Loucy (cell line): ENCODE results near the gene ZNF792.

Source experiments
- H2AFZ ChIP-seq: fragments of 200-600 bp; sonication (generic); 2 replicates; pipeline ENCODE4 v1.6.0; 2016; ENCODE audit warnings: antibody characterized with exemption, mild to moderate bottlenecking, low read length, moderate library complexity
- H3F3A ChIP-seq: fragments of 200-600 bp; 2 replicates; pipeline ENCODE4 v1.6.0; 2016; ENCODE audit warnings: antibody characterized with exemption, low read depth, mild to moderate bottlenecking
- H3K27me3 ChIP-seq: fragments of 200-600 bp; sonication (generic); 2 replicates; pipeline ENCODE4 v1.6.1; 2014; ENCODE audit warnings: low read length, mild to moderate bottlenecking; ENCODE audit not compliant: insufficient read depth, poor library complexity, severe bottlenecking
- H3K36me3 ChIP-seq: fragments of 200-600 bp; sonication (generic); 2 replicates; pipeline ENCODE4 v1.6.1; 2016; ENCODE audit warnings: low read length; ENCODE audit not compliant: insufficient read depth
- H3K4me1 ChIP-seq: fragments of 200-600 bp; sonication (generic); 2 replicates; pipeline ENCODE4 v1.5.1; 2014; ENCODE audit warnings: low read length, mild to moderate bottlenecking; ENCODE audit not compliant: insufficient read depth, poor library complexity, severe bottlenecking
- H3K4me2 ChIP-seq: fragments of 200-600 bp; sonication (generic); 2 replicates; pipeline ENCODE4 v1.6.0; 2014; ENCODE audit warnings: antibody characterized with exemption, low read length, low read depth, mild to moderate bottlenecking; ENCODE audit not compliant: poor library complexity, severe bottlenecking
- H3K4me3 ChIP-seq: fragments of 200-600 bp; sonication (generic); 2 replicates; pipeline ENCODE4 v1.5.1; 2014; ENCODE audit warnings: low read length, mild to moderate bottlenecking, mixed read lengths; ENCODE audit not compliant: poor library complexity, severe bottlenecking
- H3K79me2 ChIP-seq: fragments of 200-600 bp; sonication (generic); 2 replicates; pipeline ENCODE4 v1.6.1; 2014; ENCODE audit warnings: low read length; ENCODE audit not compliant: insufficient read depth
- H3K9ac ChIP-seq: fragments of 200-600 bp; sonication (generic); 2 replicates; pipeline ENCODE4 v1.6.0; 2014; ENCODE audit warnings: mild to moderate bottlenecking, low read depth, low read length, moderate library complexity; ENCODE audit not compliant: poor library complexity, severe bottlenecking
- H3K9me2 ChIP-seq: fragments of 200-600 bp; sonication (generic); replicated peaks from 2 replicates; pipeline ENCODE4 v1.6.1; 2016; ENCODE audit warnings: low read depth, low read length, mixed read lengths
- H3K9me3 ChIP-seq: fragments of 200-600 bp; sonication (generic); 2 replicates; pipeline ENCODE4 v1.6.1; 2014; ENCODE audit warnings: mild to moderate bottlenecking, antibody characterized with exemption, low read length, low read depth; ENCODE audit not compliant: insufficient read depth
- H4K20me1 ChIP-seq: fragments of 200-600 bp; sonication (generic); 2 replicates; pipeline ENCODE4 v1.6.0; 2014; ENCODE audit warnings: antibody characterized with exemption, low read length, mild to moderate bottlenecking; ENCODE audit not compliant: insufficient read depth, poor library complexity, severe bottlenecking
- EZH2phosphoT487 ChIP-seq: fragments of 200-600 bp; IDR thresholded peaks from 2 replicates; pipeline ENCODE4 v1.6.1; 2018; ENCODE audit warnings: antibody characterized with exemption, mild to moderate bottlenecking, moderate library complexity, borderline replicate concordance
- TF ChIP-seq, protein P1 (sequence below): fragments of 200-600 bp; sonication (generic); conservative IDR thresholded peaks from 2 replicates; pipeline ENCODE4 v1.5.1; 2014; ENCODE audit warnings: mild to moderate bottlenecking, antibody characterized with exemption, low read length

ZNF792 gene

DNA sequence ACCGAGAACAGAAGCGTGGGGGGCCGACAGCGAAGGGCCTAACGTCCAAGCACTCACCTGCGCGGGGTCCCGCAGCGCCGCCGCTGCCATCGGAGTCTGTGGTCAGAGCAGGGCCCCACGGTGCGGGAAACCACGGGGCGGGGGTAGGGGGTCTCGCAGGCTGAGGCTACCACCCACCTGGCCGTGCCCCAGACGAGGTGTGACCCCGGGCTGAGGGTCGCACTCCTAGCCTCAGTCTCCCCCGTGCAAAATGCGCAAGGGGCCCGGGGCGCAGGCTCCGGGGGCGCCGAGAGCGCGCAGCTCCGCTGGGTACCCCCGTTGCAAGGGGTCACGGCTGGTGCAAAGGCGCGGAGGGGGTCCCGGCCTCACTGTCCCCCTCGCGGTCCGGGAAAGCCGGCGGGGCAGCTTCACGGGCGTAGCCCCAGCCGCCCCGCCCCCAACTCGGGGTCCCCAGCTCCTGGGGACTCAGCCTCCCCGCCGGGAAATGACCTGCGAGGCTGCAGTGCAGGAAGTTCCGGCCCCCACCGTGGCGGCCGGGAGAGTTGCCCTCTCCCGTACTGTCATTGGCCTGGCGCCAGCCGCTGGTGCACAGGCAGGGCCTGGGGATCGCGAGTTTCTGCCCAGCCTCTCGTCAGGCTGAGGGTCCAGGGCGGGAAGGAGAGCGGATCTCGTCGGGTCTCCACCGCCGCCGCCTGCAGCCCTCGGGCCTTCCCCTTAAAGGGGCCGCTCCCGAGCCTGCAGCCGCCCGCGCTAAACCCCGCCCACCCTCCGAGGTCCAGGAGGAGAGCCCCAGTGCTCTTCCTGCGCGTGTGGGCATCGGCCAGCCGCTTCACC lies at the start of gene ZNF792:
TSS of gene ZNF792 (minus strand) at position 657 of the 834 bp plus-strand sequence. CDS start at position 90, 567 bp downstream.
- Histone ChIP-seq H4K20me1 (peaks cover 14% of the 10 kb centered on the region), H3K9me3 (peaks cover 36% of the 10 kb centered on the region; the same call in 1 of the 2 replicates), H3K79me2 (peaks cover 46% of the 10 kb centered on the region), H3F3A (peaks cover 5% of the 10 kb centered on the region; the same call in 1 of the 2 replicates), H3K9ac (peak within 1 kb of the TSS; percentile 96), H2AFZ (peak within 1 kb of the TSS; percentile 77), H3K4me2 (peak within 1 kb of the TSS; percentile 75), H3K27me3 (peaks cover 11% of the 10 kb centered on the region), H3K4me1 (peaks cover 20% of the 10 kb centered on the region), H3K4me3 (peak within 1 kb of the TSS; percentile 87), H3K36me3 (peaks cover 23% of the 10 kb centered on the region), H3K9me2 (no peaks in the 10 kb centered on the region)
- no peak for TF ChIP-seq EZH2phosphoT487
- TF ChIP-seq, protein P1, sequence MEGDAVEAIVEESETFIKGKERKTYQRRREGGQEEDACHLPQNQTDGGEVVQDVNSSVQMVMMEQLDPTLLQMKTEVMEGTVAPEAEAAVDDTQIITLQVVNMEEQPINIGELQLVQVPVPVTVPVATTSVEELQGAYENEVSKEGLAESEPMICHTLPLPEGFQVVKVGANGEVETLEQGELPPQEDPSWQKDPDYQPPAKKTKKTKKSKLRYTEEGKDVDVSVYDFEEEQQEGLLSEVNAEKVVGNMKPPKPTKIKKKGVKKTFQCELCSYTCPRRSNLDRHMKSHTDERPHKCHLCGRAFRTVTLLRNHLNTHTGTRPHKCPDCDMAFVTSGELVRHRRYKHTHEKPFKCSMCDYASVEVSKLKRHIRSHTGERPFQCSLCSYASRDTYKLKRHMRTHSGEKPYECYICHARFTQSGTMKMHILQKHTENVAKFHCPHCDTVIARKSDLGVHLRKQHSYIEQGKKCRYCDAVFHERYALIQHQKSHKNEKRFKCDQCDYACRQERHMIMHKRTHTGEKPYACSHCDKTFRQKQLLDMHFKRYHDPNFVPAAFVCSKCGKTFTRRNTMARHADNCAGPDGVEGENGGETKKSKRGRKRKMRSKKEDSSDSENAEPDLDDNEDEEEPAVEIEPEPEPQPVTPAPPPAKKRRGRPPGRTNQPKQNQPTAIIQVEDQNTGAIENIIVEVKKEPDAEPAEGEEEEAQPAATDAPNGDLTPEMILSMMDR: no peak

GRCh38 chr19:35013041-35013819 lies 49.2 kb upstream of the ZNF792 start:
- peaks cover 16% of the 10 kb centered on the region for H3K4me1 ChIP-seq
- no peak overlapping the region for H3K4me3 ChIP-seq
- H3K27me3 ChIP-seq: no peaks in the 10 kb centered on the region
- no peaks in the 10 kb centered on the region for H3F3A ChIP-seq
- H3K36me3 ChIP-seq: peaks cover 62% of the 10 kb centered on the region; the same call in 1 of the 2 replicates
- H3K9me3 ChIP-seq: no peaks in the 10 kb centered on the region
- H3K79me2 ChIP-seq: no peaks in the 10 kb centered on the region
- peaks cover 12% of the 10 kb centered on the region for H4K20me1 ChIP-seq
- no peak overlapping the region for H3K4me2 ChIP-seq
- H3K9ac ChIP-seq: no peak overlapping the region
- TF ChIP-seq, protein P1: peak; percentile 88
- no peak for TF ChIP-seq EZH2phosphoT487
- no peak overlapping the region for H2AFZ ChIP-seq
- H3K9me2 ChIP-seq: no peaks in the 10 kb centered on the region

- peaks cover 16% of the 10 kb centered on the region for H4K20me1 ChIP-seq
- H3K9me3 ChIP-seq: no peaks in the 10 kb centered on the region
- TF ChIP-seq, protein P1: no peak
- no peak for TF ChIP-seq EZH2phosphoT487
- H3K9me2 ChIP-seq: no peaks in the 10 kb centered on the region
- no peak overlapping the region for H3K9ac ChIP-seq
- H2AFZ ChIP-seq: no peak overlapping the region
- peaks cover 16% of the 10 kb centered on the region for H3K4me1 ChIP-seq
- no peaks in the 10 kb centered on the region for H3F3A ChIP-seq
- H3K27me3 ChIP-seq: no peaks in the 10 kb centered on the region
- peaks cover under 1% of the 10 kb centered on the region; the same call in 1 of the 2 replicates for H3K79me2 ChIP-seq
- no peak overlapping the region for H3K4me2 ChIP-seq
- no peak overlapping the region for H3K4me3 ChIP-seq
- peaks cover 53% of the 10 kb centered on the region; the same call in 1 of the 2 replicates for H3K36me3 ChIP-seq
Measured at GRCh38 chr19:35011737-35012682, 48.0 kb upstream of the ZNF792 start.
